Measurements from ENCODE around the gene GGNBP2.
A peak's percentile ranks its signal among the peaks of the same experiment; 100 is the strongest.
"Not testable (repeated sequence)": the region's sequence is repeated elsewhere in the genome, so short reads cannot be mapped to it uniquely, and the experiment has no call there.

Gene GGNBP2

GRCh38 chr17:36544307-36545076 lies at the start of gene GGNBP2:
Gene GGNBP2, plus strand, starts transcription at chr17:36544919. Its CDS starts 806 bp downstream, at chr17:36545725.
- DNase-seq (ENCODE audit: low read depth in 1 of 2, low spot score in 1 of 2): peak; percentile 83 to 87

GRCh38 chr17:36495076-36495578 lies 49.6 kb upstream of the GGNBP2 start:
- DNase-seq (ENCODE audit: low read depth in 1 of 2, low spot score in 1 of 2): no peak

DNA sequence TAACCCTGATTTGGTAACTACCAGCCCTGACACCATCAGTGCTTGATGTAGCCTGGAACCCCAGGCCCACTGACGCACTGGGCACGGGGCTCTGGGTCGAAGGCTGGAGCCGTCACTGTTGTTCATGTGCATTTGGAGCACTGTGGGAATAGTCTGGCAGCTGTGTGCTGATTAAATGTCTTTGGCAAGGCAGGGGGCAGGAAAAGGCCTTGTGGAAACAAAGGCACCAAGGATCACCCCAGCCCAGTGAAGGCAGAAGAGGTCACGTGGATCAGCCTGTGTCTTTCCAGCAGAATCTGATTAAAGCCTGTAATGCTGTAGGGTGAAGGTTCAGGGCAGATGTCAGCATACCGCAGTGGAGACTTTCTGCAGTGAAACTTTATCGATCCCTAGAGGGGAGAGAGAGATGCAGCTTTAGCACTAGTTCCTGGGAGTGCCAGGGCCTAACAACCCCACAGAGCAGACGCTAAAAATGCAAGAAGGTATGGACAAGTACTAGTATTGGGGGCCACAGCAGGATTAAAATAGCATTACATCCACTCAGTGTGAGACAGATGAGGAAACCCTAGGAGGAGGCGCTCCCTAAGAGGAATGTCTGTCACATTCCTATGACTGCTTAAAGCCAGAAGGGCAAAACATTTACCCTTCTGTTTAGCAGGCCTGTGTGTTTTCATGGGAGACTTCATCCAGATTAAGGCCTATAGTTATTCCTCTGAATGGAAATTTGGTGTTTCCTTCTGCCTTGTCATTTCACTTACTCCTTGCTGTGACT lies 48.5 kb upstream of the GGNBP2 start:
- no peak for DNase-seq (ENCODE audit: low read depth in 1 of 2, low spot score in 1 of 2)

DNA sequence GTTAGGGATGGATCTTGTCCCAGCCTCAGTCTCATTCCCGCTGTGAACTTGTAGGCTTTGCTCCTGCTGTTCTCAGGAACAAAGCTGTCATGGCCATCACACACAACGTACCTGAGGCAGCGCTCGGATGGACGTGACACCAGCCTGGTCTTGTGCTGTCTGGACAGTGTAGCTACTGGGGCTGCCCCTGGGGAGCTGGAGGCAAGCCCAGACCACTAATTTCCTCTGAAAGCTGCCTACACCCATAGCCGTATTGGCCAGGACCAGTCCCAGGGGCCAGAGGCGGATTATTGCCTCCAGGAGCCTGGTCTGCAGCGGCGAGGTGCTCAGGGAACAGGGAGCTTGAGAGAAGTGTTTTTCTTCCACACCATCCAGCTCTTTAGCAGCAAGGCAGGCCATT lies 46.6 kb upstream of the GGNBP2 start:
- DNase-seq (ENCODE audit: low read depth in 1 of 2, low spot score in 1 of 2): no peak

GRCh38 chr17:36498560-36499300 lies 46.0 kb upstream of the GGNBP2 start:
- DNase-seq (ENCODE audit: low read depth in 1 of 2, low spot score in 1 of 2): no peak

DNA sequence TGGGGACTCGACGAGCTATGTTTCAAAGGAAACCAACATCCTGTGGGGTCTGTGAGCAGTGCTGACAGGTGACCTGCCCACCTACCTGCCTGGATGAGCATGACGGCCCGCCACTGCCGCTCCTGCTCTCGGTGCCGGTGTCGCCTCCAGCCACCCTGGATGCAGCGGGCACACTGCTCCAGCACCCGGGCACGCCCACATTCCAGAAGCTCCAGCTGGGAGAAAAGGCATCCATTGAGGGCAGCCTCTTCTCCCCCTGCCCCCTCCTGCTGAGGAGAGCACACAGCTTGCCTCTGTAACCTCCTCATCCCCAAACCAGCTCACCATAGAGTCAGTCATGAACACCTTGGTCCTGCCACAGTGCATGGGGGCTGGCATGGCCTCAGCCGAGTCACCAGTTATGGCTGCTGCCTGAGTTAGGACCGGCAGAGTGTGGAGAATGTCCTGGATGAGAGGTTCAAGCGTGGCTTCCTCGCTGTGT lies 43.9 kb upstream of the GGNBP2 start:
- DNase-seq (ENCODE audit: low read depth in 1 of 2, low spot score in 1 of 2): no peak

DNA sequence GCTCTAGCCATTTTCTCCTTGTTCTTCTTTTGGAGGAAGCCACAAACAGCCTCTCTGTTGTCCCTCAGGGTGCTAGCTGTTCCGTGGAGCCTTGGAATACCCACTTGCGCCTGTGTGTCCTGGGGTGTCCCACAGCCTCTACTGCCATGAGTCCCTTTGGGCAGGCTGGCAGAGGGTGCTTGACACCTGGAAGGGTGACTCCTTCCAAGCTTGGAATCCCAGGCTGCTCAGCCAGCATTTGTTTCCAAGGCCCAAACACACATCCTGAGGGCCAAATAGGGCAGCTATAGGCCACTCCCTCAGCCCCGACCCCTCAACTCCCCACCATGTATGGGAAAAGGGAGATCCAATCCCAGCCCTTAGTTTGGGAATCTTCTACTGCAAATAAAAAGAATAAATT lies 43.4 kb upstream of the GGNBP2 start:
- no peak for DNase-seq (ENCODE audit: low read depth in 1 of 2, low spot score in 1 of 2)

DNA sequence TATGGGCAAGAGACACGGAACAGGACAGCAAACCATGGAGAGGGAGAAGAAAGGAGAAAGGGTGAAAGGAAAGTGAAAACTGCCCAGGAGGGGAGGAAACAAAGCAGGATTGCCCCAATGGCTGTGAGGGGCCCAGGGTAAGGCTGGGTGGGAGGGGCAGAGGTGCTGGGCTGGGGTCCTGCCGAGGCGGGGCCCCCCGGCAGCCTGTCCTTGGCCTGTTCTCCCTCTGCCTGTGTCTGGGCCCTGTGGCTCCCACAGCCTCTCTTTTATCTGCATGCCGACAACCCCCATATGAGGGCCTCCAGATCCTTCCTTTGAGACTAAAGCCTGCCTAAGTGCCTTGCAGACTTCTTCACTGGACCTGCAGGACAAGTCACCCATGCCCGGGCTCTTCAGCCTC lies 42.8 kb upstream of the GGNBP2 start:
- no peak for DNase-seq (ENCODE audit: low read depth in 1 of 2, low spot score in 1 of 2)

DNA sequence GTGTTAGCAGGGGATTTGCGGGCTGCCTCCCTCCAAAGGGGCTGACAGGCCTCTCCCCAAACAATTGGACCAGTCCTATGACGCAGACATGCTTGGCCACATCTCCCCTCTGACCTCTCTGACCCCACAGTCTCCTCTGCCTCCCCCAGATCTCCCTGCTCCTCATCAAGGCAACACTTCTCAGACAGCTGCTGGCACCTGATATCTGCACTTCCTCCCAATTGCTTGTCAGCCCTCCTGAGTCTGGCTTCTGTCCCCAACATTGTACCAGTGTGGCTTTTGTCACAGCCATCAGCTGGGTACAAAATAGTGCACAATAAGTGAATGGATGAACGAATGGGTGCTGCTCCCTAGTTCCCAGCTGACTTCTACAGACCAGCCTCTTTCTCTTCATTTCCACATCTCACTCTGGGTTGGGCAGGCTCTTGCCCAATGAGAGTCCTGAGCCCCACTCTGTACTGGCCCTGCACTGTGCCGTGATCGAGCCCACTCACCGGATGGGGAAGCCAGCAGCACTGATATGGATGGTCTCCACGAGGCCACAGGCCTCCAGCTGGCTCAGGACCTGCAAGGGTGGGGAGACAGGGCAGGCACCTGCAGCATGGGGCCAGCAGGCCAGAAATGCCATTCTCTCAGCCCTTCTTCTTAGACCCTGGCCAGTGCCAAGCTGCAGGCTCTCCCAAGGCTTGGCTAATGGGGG lies 41.1 kb upstream of the GGNBP2 start:
- DNase-seq (ENCODE audit: low read depth in 1 of 2, low spot score in 1 of 2): no peak

DNA sequence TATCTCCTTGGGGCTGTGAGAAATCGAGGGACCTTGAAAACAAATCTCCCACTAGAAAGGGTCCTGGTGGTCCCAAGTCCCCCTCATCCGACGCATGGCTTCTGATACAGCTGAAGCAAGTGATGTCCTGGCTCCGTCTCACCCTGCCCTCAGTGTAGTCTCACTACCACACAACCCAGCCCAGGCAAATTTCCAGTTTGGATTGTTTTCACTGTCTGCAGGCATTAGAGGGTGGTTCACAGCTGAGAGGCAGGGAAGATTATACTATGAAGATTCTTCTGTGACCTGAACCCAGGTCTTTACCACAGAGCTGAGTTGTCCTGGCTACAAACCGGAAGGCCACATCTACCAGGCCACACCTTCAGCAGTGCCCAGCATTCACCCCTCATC lies 40.6 kb upstream of the GGNBP2 start:
- no peak for DNase-seq (ENCODE audit: low read depth in 1 of 2, low spot score in 1 of 2)

- DNase-seq (ENCODE audit: low read depth in 1 of 2, low spot score in 1 of 2): no peak
These were observed 39.5 kb upstream of the GGNBP2 start for GRCh38 chr17:36505171-36505570.

GRCh38 chr17:36506249-36506826 lies 38.4 kb upstream of the GGNBP2 start:
- no peak for DNase-seq (ENCODE audit: low read depth in 1 of 2, low spot score in 1 of 2)

GRCh38 chr17:36506831-36507230 lies 37.9 kb upstream of the GGNBP2 start:
- DNase-seq (ENCODE audit: low read depth in 1 of 2, low spot score in 1 of 2): no peak

DNA sequence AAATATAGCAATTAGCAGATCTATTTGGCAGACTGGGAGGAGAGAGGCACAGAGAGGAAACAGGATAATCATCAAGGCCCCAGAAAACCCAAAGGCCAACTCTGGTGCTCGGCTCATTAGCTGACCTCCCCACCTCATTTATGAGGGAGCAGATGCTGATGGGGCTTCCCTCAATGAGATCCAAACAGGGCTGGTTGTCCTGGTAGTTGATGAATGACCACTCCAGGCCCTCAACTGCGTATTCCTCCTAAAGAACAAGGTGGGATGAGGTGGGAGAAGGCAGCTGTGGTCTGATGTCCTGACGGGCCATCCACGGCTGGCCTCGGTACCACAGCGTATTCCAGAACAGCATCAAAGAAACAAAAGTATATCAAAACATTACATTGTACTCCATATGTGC lies 37.5 kb upstream of the GGNBP2 start:
- DNase-seq (ENCODE audit: low read depth in 1 of 2, low spot score in 1 of 2): no peak

DNA sequence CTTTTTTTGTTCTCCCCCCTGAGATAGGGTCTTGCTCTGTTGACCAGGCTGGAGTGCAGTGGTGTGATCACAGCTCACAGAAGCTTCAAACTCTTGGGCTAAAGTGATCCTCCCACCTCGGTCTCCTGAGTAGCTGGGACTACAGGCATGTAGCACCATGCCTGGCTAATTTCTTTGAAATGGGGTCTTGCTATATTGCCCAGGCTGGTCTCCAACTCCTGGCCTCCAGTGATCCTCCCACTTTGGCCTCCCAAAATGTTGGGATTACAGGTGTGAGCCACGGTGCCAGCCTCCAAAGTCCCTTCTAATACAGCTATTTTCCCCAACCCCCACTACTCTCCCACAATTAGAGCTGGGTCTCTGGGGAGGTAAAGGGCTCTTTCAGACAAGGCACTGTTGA lies 36.3 kb upstream of the GGNBP2 start:
- not testable (repeated sequence) for DNase-seq (ENCODE audit: low read depth in 1 of 2, low spot score in 1 of 2)

GRCh38 chr17:36509272-36509985 lies 35.3 kb upstream of the GGNBP2 start:
- DNase-seq (ENCODE audit: low read depth in 1 of 2, low spot score in 1 of 2): no peak

DNA sequence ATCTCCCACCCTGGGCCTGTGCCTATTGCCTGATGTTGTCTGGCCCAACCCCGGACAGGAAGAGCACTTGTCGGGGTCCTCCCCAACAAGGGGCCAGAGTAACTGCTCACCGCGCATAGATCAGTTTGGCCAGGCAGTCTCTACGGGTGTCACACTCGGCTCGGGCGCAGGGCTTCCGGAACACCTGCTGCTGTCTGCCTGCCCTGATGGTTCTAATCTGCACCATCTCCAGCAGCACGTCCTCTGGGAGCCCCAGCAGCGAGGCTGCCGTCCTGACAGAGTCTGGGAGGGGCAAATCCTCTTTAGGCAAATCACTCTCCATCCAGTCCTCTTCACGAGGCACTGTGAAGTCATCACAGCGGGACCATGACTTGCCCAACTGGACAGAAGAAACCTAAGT lies 34.1 kb upstream of the GGNBP2 start:
- DNase-seq (ENCODE audit: low read depth in 1 of 2, low spot score in 1 of 2): no peak

GRCh38 chr17:36511216-36511615 lies 33.5 kb upstream of the GGNBP2 start:
- no peak for DNase-seq (ENCODE audit: low read depth in 1 of 2, low spot score in 1 of 2)

- DNase-seq (ENCODE audit: low read depth in 1 of 2, low spot score in 1 of 2): no peak
These were observed 32.1 kb upstream of the GGNBP2 start for GRCh38 chr17:36512641-36513040.

DNA sequence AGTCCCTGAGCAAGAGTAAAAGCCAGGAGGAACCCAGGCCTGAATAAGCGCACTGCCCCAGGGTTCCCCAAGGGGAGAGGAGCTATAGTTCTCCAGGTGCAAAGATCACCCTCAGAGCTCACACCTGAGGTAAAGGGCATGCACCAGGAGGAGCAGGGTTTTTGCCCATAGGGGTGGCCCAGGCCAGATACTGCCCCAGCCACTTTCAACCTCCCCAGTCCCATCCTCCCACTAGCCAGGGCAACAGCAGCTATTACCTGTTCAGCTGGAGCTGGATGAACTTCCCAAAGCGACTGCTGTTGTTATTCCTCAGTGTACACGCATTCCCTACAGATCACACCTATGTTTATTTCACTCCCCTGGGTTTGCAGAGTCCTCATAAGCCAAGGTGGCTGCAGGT lies 29.9 kb upstream of the GGNBP2 start:
- no peak for DNase-seq (ENCODE audit: low read depth in 1 of 2, low spot score in 1 of 2)
